ENCODE data around the gene PERM1. TPM values are rescaled to one million over a fixed set of nuclear protein-coding genes. Genes with fewer than 3 reads are reported as not detected.

The PERM1 gene
- total and polyA plus RNA-seq, 2 donors (not counting 1 experiment from before 2014, with no cell fraction given), result not detected

DNA sequence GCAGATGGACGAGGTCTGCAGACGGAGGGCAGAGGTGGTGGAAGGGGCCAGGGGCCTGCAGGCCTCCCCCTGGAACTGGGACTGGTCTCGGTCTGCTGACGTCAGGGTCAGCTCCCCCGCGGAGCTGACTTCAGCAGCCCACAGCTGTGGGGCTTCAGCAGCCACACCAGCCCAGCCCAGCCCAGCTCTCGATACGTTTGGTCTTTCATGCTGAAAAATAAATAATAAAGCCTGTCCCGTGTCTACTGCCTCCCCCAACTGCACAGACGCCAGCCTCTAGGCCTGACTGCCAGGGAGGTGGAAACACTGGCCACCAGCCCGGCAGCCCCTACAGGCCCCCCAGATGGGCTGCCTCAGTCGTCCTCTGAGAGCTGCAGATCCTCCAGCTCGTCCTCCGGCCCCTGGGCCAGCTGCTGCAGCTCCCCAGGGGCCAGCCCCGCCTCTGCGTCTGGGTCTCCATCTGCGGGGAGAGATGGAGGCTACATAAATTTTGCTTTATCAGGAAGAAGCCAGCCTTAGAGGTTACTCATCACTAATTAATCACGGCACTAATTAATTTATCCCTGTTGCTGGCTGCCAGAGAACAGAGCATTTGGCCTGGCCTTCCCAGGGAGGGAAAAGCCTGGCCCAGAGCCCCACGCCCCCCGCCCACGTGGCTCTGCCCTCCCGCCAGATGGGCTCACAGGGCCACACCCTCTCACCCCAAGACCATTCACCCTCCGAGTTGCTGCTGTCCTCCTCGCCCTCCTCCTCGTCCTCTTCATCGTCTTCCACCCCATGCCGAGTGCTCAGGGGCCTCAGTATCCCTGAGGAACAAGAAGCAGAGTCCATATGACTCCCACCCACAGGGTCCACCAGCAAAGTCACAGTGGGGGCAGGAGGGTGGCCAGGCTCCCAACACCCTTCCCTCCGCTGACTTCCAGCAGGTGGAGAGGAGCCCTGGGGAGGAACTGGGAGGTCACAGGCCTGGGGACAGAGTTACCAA is 37.3 kb downstream of the PERM1 start:
- peaks cover 0 to 2% (median 0%) of the 10 kb centered on the region in 3 donors for H3K9me3 ChIP-seq (ENCODE audit: control extremely low read depth in 1 of 3, control insufficient read depth in 2 of 3, insufficient read depth in 1 of 3, low read length in 2 of 3)
- no peak overlapping the region for H3K4me2 ChIP-seq (replicated peaks; ENCODE audit: low read depth, low read length, poor library complexity, severe bottlenecking)
- TF ChIP-seq, protein P1, sequence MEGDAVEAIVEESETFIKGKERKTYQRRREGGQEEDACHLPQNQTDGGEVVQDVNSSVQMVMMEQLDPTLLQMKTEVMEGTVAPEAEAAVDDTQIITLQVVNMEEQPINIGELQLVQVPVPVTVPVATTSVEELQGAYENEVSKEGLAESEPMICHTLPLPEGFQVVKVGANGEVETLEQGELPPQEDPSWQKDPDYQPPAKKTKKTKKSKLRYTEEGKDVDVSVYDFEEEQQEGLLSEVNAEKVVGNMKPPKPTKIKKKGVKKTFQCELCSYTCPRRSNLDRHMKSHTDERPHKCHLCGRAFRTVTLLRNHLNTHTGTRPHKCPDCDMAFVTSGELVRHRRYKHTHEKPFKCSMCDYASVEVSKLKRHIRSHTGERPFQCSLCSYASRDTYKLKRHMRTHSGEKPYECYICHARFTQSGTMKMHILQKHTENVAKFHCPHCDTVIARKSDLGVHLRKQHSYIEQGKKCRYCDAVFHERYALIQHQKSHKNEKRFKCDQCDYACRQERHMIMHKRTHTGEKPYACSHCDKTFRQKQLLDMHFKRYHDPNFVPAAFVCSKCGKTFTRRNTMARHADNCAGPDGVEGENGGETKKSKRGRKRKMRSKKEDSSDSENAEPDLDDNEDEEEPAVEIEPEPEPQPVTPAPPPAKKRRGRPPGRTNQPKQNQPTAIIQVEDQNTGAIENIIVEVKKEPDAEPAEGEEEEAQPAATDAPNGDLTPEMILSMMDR (IDR thresholded peaks at IDR 0.05), result no peak
- TF ChIP-seq EZH2 (IDR thresholded peaks at IDR 0.05; ENCODE audit: borderline replicate concordance, insufficient read depth, low read depth, low read length, poor library complexity, severe bottlenecking), result no peak
- Mint-ChIP-seq H3K27me3 (peaks cover 8% of the 10 kb centered on the region), H3K4me1 (peaks cover 11% of the 10 kb centered on the region), H3K27ac (no peak overlapping the region), H3K9me3 (ENCODE audit: insufficient read depth) (no peaks in the 10 kb centered on the region), H3K4me3 (no peak overlapping the region)
- H2AFZ ChIP-seq (ENCODE audit: insufficient read depth, low read depth, low read length, poor library complexity, severe bottlenecking), result no peak overlapping the region
- no peak for ATAC-seq (ENCODE audit: low read depth)
- peaks cover 0 to 42% of the 10 kb centered on the region in 2 experiments for H3K36me3 ChIP-seq (replicated peaks in 1 of 2; ENCODE audit: control extremely low read depth in 1 of 2, control insufficient read depth in 1 of 2, extremely low read depth in 1 of 2, insufficient read depth in 2 of 2, low read length in 1 of 2)
- intact Hi-C loops (cut with micrococcal nuclease), result no loop called here
- ChIA-PET CTCF (no interaction called here), POLR2A (no interaction called here)
- H3K4me3 ChIP-seq (ENCODE audit: control extremely low read depth in 1 of 5, extremely low read depth in 1 of 5, insufficient read depth in 1 of 5, low read depth in 2 of 5, low read length in 4 of 5), result no peak overlapping the region
- no peak overlapping the region for H3K9ac ChIP-seq (ENCODE audit: low read length)
- H3K27ac ChIP-seq (ENCODE audit: low read length in 2 of 2), result no peak overlapping the region
- H3K79me2 ChIP-seq (ENCODE audit: control insufficient read depth, insufficient read depth, low read length), result no peaks in the 10 kb centered on the region
- H4K20me1 ChIP-seq (ENCODE audit: control insufficient read depth, insufficient read depth, low read length, poor library complexity, severe bottlenecking), result peaks cover 33% of the 10 kb centered on the region
- 92% methylated on average over 21 of the region's 28 CpGs for WGBS (ENCODE audit: insufficient coverage)
- peaks cover 0 to 28% (median 14%) of the 10 kb centered on the region in 4 experiments for H3K27me3 ChIP-seq (replicated peaks in 1 of 4; ENCODE audit: control extremely low read depth in 1 of 4, control insufficient read depth in 3 of 4, insufficient read depth in 4 of 4, low read length in 3 of 4)
- no peak for DNase-seq
- peaks cover 26 to 29% of the 10 kb centered on the region in 2 donors for H3K4me1 ChIP-seq (ENCODE audit: control insufficient read depth in 2 of 2, insufficient read depth in 2 of 2, low read length in 2 of 2)
